K562 (cell line): Measurements from ENCODE around the gene MSI1. TPM values are rescaled to one million over a fixed set of nuclear protein-coding genes. Genes with fewer than 3 reads are reported as not detected.

Source experiments
- CBX3 ChIP-seq, 2 experiments: IDR thresholded peaks; 1 replicate in 1 of 2; 2 replicates in 1 of 2; pipeline ENCODE4 v1.6.1; 2012; ENCODE audit warnings: inconsistent platforms in 2 of 2, low read length in 2 of 2, borderline replicate concordance in 1 of 2, control low read depth in 1 of 2
- CREB1 ChIP-seq, 2 experiments: sonication (generic) in 1 of 2; formaldehyde crosslinking in 1 of 2; IDR thresholded peaks; 2 replicates each; pipeline versions ENCODE4 v1.6.1 to v1.8.0; 2012 to 2022; ENCODE audit warnings: inconsistent platforms in 1 of 2, mild to moderate bottlenecking in 1 of 2, missing genetic modification reagents in 1 of 2, moderate library complexity in 1 of 2
- CXXC5 ChIP-seq: fragments of 250-450 bp; sonication (Bioruptor Pico); IDR thresholded peaks from 2 replicates; pipeline ENCODE4 v1.8.0; 2022; ENCODE audit warnings: inconsistent platforms, mild to moderate bottlenecking, moderate library complexity
- E2F3 ChIP-seq: fragments of 250-450 bp; sonication (Bioruptor Pico); IDR thresholded peaks from 2 replicates; pipeline ENCODE4 v1.4.0; 2020; ENCODE audit warnings: mild to moderate bottlenecking
- ELF2 ChIP-seq: fragments of 250-450 bp; sonication (Bioruptor Pico); IDR thresholded peaks from 2 replicates; pipeline ENCODE4 v1.5.0; 2021; ENCODE audit warnings: mild to moderate bottlenecking
- HNRNPK ChIP-seq: fragments of 200-400 bp; formaldehyde crosslinking; IDR thresholded peaks from one replicate; pipeline ENCODE4 v1.6.1; 2018; ENCODE audit warnings: mild to moderate bottlenecking, low read depth, low read length; ENCODE audit not compliant: poor library complexity, severe bottlenecking
- KDM5B ChIP-seq: fragments of 200-600 bp; sonication (generic); IDR thresholded peaks from 2 replicates; pipeline ENCODE4 v1.6.1; 2012; ENCODE audit warnings: low read depth, mild to moderate bottlenecking, moderate library complexity, low read length, control low read depth, inconsistent platforms; ENCODE audit not compliant: insufficient replicate concordance
- NEUROD1 ChIP-seq: fragments of 150-350 bp; IDR thresholded peaks from 2 replicates; pipeline ENCODE4 v1.6.1; 2014; ENCODE audit warnings: borderline replicate concordance, low read length, low read depth; ENCODE audit not compliant: partially characterized antibody
- NUFIP1 ChIP-seq: fragments of 450-650 bp; IDR thresholded peaks from 2 replicates; pipeline ENCODE4 v1.6.1; 2018; ENCODE audit not compliant: partially characterized antibody
- PHTF2 ChIP-seq: fragments of 250-450 bp; sonication (Bioruptor Pico); IDR thresholded peaks from 2 replicates; pipeline ENCODE4 v1.5.0; 2021; ENCODE audit warnings: mild to moderate bottlenecking
- RNF2 ChIP-seq: sonication (generic); IDR thresholded peaks from 2 replicates; pipeline ENCODE4 v1.6.1; 2016
- SPI1 ChIP-seq: IDR thresholded peaks from 2 replicates; pipeline ENCODE4 v1.6.1; 2011; ENCODE audit warnings: low read depth, low read length, control low read depth, borderline replicate concordance
- U2AF2 ChIP-seq: fragments of 200-400 bp; formaldehyde crosslinking; optimal IDR thresholded peaks from 2 replicates; pipeline ENCODE3; 2017; ENCODE audit warnings: low read depth, mild to moderate bottlenecking, low read length
- XRCC4 ChIP-seq: IDR thresholded peaks from one replicate; pipeline ENCODE4 v1.6.1; 2011; ENCODE audit not compliant: insufficient read depth, insufficient read length; ENCODE audit errors: extremely low read depth
- ZC3H4 ChIP-seq: sonication (generic); formaldehyde crosslinking; IDR thresholded peaks from 2 replicates; pipeline ENCODE4 v1.9.0; 2021; ENCODE audit warnings: missing genetic modification reagents, borderline replicate concordance
- ZNF23 ChIP-seq: fragments of 250-450 bp; sonication (Bioruptor Pico); IDR thresholded peaks from 2 replicates; pipeline ENCODE4 v1.4.0; 2020; ENCODE audit warnings: mild to moderate bottlenecking
- ZNF3 ChIP-seq: fragments of 250-450 bp; sonication (Bioruptor Pico); IDR thresholded peaks from 2 replicates; pipeline ENCODE4 v1.5.0; 2021; ENCODE audit warnings: mild to moderate bottlenecking, moderate library complexity
- polyA plus RNA-seq, 8 experiments: library from polyadenylated mRNA; depleted of rRNA in 4 of 8; stranded (reverse) in 5 of 8; unstranded in 3 of 8; fragments of >200 nt; fragmentation: Nextera tagmentation in 2 of 8; fragmentation: Illumina TruSeq in 1 of 8; extraction: Ambion mirVana in 2 of 8; extraction: Trizol in 1 of 8; gene quantifications; 2 replicates each; pipeline versions ENCODE4 v1.2.1 to v1.2.3, GENCODE V29; 2011 to 2014; ENCODE audit warnings: inconsistent platforms in 1 of 8, missing spikeins in 1 of 8
- total RNA-seq, 7 experiments: library from RNA; depleted of rRNA in 6 of 7; stranded (reverse); fragments of >200 nt in 6 of 7; fragmentation: Illumina TruSeq in 2 of 7; extraction: Trizol in 2 of 7; gene quantifications; 2 replicates each; pipeline versions ENCODE4 v1.2.1 to v1.2.3, GENCODE V29; 2011 to 2021; ENCODE audit warnings: low replicate concordance in 1 of 7
- TF ChIP-seq, protein P1 (sequence below): fragments of 250-450 bp; sonication (Bioruptor Pico); IDR thresholded peaks from 2 replicates; pipeline ENCODE4 v1.5.0; 2022; ENCODE audit warnings: mild to moderate bottlenecking
- TF ChIP-seq, protein P2 (sequence below): fragments of 450-650 bp; IDR thresholded peaks from 2 replicates; pipeline ENCODE4 v1.7.1; 2018; ENCODE audit warnings: mild to moderate bottlenecking, low read depth; ENCODE audit not compliant: partially characterized antibody
- TF ChIP-seq, protein P3 (sequence below): IDR thresholded peaks from 3 replicates; pipeline ENCODE4 v1.6.1; 2011; ENCODE audit warnings: borderline replicate concordance, mild to moderate bottlenecking; ENCODE audit not compliant: insufficient read length, insufficient read depth
- TF ChIP-seq, protein P4 (sequence below): fragments of 450-650 bp; IDR thresholded peaks from 2 replicates; pipeline ENCODE4 v1.6.1; 2018; ENCODE audit warnings: mild to moderate bottlenecking, low read depth; ENCODE audit not compliant: partially characterized antibody

MSI1 gene
- total and polyA plus RNA-seq, 9 of the 15 experiments (the other 6 are each of a cell fraction or from before 2014, with no cell fraction given): 0.16 TPM; not detected in 8

DNA sequence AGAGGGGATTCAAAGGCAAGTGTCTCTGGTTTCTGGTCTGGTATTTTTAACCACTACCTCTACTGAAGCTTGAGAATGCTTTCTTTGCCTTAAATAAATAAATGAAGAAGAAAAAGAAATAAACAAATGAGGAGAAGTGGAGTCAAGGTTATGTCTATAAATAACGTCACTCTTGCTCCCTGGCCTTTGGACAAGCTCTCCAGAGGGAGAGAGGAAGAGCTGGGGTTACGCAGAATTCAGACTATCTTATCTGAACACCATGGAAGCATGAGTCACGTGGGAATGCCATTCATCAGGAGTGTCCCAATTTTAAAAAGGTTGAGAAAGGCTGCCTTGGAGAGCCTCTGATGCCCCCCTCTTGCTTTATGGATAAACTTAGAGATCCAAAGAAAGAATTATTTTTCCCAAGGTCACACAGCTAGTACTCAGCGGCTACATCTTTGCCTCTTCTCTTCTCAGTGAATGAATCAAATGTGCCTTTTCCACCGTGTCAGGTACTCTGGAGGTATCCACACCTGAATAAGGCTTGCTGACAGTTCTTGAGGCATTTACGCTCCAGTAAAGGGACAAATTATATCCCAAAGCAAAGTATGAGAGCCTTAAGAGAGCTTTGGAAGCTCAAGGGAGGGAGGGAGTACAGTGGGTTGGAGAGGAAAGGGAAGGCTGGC is 12.9 kb upstream of the MSI1 start (continued):
- TF ChIP-seq ZC3H4 (CRISPR knock-in tag) (no peak), PHTF2 (CRISPR knock-in tag) (no peak), ZNF3 (CRISPR knock-in tag) (no peak), HNRNPK (no peak), CBX3 (IDR thresholded peaks at IDR 0.05; ENCODE audit: borderline replicate concordance in 1 of 2, low read length in 2 of 2) (no peak), CREB1 (IDR thresholded peaks at IDR 0.05) (no peak), CREB1 (CRISPR knock-in tag; IDR thresholded peaks at IDR 0.05) (no peak), RNF2 (no peak), U2AF2 (no peak), XRCC4 (no peak), SPI1 (peak; percentile 62; the same call in 1 of the 2 replicates), ZNF23 (CRISPR knock-in tag) (no peak), NUFIP1 (no peak), CXXC5 (peak; percentile 65), E2F3 (CRISPR knock-in tag) (no peak), ELF2 (no peak), NEUROD1 (peak; percentile 19), KDM5B (no peak)
- TF ChIP-seq, protein P1, sequence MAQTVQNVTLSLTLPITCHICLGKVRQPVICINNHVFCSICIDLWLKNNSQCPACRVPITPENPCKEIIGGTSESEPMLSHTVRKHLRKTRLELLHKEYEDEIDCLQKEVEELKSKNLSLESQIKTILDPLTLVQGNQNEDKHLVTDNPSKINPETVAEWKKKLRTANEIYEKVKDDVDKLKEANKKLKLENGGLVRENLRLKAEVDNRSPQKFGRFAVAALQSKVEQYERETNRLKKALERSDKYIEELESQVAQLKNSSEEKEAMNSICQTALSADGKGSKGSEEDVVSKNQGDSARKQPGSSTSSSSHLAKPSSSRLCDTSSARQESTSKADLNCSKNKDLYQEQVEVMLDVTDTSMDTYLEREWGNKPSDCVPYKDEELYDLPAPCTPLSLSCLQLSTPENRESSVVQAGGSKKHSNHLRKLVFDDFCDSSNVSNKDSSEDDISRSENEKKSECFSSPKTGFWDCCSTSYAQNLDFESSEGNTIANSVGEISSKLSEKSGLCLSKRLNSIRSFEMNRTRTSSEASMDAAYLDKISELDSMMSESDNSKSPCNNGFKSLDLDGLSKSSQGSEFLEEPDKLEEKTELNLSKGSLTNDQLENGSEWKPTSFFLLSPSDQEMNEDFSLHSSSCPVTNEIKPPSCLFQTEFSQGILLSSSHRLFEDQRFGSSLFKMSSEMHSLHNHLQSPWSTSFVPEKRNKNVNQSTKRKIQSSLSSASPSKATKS: no peak
- TF ChIP-seq, protein P2, sequence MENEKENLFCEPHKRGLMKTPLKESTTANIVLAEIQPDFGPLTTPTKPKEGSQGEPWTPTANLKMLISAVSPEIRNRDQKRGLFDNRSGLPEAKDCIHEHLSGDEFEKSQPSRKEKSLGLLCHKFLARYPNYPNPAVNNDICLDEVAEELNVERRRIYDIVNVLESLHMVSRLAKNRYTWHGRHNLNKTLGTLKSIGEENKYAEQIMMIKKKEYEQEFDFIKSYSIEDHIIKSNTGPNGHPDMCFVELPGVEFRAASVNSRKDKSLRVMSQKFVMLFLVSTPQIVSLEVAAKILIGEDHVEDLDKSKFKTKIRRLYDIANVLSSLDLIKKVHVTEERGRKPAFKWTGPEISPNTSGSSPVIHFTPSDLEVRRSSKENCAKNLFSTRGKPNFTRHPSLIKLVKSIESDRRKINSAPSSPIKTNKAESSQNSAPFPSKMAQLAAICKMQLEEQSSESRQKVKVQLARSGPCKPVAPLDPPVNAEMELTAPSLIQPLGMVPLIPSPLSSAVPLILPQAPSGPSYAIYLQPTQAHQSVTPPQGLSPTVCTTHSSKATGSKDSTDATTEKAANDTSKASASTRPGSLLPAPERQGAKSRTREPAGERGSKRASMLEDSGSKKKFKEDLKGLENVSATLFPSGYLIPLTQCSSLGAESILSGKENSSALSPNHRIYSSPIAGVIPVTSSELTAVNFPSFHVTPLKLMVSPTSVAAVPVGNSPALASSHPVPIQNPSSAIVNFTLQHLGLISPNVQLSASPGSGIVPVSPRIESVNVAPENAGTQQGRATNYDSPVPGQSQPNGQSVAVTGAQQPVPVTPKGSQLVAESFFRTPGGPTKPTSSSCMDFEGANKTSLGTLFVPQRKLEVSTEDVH: no peak
- TF ChIP-seq, protein P3, sequence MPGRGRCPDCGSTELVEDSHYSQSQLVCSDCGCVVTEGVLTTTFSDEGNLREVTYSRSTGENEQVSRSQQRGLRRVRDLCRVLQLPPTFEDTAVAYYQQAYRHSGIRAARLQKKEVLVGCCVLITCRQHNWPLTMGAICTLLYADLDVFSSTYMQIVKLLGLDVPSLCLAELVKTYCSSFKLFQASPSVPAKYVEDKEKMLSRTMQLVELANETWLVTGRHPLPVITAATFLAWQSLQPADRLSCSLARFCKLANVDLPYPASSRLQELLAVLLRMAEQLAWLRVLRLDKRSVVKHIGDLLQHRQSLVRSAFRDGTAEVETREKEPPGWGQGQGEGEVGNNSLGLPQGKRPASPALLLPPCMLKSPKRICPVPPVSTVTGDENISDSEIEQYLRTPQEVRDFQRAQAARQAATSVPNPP: no peak
- TF ChIP-seq, protein P4, sequence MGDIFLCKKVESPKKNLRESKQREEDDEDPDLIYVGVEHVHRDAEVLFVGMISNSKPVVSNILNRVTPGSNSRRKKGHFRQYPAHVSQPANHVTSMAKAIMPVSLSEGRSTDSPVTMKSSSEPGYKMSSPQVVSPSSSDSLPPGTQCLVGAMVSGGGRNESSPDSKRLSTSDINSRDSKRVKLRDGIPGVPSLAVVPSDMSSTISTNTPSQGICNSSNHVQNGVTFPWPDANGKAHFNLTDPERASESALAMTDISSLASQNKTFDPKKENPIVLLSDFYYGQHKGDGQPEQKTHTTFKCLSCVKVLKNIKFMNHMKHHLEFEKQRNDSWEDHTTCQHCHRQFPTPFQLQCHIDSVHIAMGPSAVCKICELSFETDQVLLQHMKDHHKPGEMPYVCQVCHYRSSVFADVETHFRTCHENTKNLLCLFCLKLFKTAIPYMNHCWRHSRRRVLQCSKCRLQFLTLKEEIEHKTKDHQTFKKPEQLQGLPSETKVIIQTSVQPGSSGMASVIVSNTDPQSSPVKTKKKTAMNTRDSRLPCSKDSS: no peak
